GM19025 (cell line): ENCODE results near the gene SVBP.
"Not testable (repeated sequence)": the region's sequence is repeated elsewhere in the genome, so short reads cannot be mapped to it uniquely, and the experiment has no call there.

Experiments used
- ATAC-seq: cut with Tn5 transposase; IDR thresholded peaks from one replicate; pipeline ENCODE4 v1.9.1; 2021; ENCODE audit warnings: mild to moderate bottlenecking, low read depth, moderate library complexity; ENCODE audit not compliant: unreplicated experiment

Gene SVBP

GRCh38 chr1:42841440-42842147 is 24.4 kb upstream of the SVBP start:
- no peak for ATAC-seq

- no peak for ATAC-seq
These were observed 23.8 kb upstream of the SVBP start for GRCh38 chr1:42841010-42841409.

- no peak for ATAC-seq
These were observed 21.4 kb upstream of the SVBP start for GRCh38 chr1:42838482-42839190.

GRCh38 chr1:42837709-42838108 is 20.5 kb upstream of the SVBP start:
- no peak for ATAC-seq

- ATAC-seq: no peak
These were observed 18.2 kb upstream of the SVBP start for GRCh38 chr1:42835422-42835821.

GRCh38 chr1:42834803-42835202 is 17.6 kb upstream of the SVBP start:
- no peak for ATAC-seq

GRCh38 chr1:42833981-42834380 is 16.8 kb upstream of the SVBP start:
- no peak for ATAC-seq

GRCh38 chr1:42832641-42833240 is 15.5 kb upstream of the SVBP start:
- no peak for ATAC-seq

GRCh38 chr1:42831273-42831672 is 14.1 kb upstream of the SVBP start:
- no peak for ATAC-seq

- no peak for ATAC-seq
These were observed 13.4 kb upstream of the SVBP start for GRCh38 chr1:42830631-42831030.

- no peak for ATAC-seq
These were observed 8.0 kb upstream of the SVBP start for GRCh38 chr1:42825036-42825851.

GRCh38 chr1:42824481-42825035 is 7.4 kb upstream of the SVBP start:
- no peak for ATAC-seq

GRCh38 chr1:42822800-42823392 is 5.7 kb upstream of the SVBP start:
- ATAC-seq: no peak

- no peak for ATAC-seq
These were observed 4.5 kb upstream of the SVBP start for GRCh38 chr1:42821690-42822089.

- ATAC-seq: no peak
These were observed 3.6 kb upstream of the SVBP start for GRCh38 chr1:42820813-42821212.

- ATAC-seq: no peak
These were observed 779 bp upstream of the SVBP start for GRCh38 chr1:42817976-42818375.

- ATAC-seq: no peak
These were observed 207 bp upstream of the SVBP start for GRCh38 chr1:42817440-42817767.

- ATAC-seq: no peak
These were observed 1.1 kb downstream of the SVBP start for GRCh38 chr1:42815941-42816584.

GRCh38 chr1:42814815-42815214 is 2.4 kb downstream of the SVBP start:
- not testable (repeated sequence) for ATAC-seq
